Stimulated activated naive CD8-positive, alpha-beta T cell treated with anti-CD3 and anti-CD28 coated beads, Interleukin-15, Interleukin-2, amounts not matched to agents 100 ng/mL and 50 ng/mL, for 24 hours (primary cell): Measurements from ENCODE around the gene C10orf53.
"Not testable (repeated sequence)": the region's sequence is repeated elsewhere in the genome, so short reads cannot be mapped to it uniquely, and the experiment has no call there.

ENCODE experiments used
- H3K27ac Mint-ChIP-seq: one replicate; pipeline ENCODE4 v1.8.0; 2021; ENCODE audit warnings: mild to moderate bottlenecking, mixed read lengths
- H3K27me3 Mint-ChIP-seq: one replicate; pipeline ENCODE4 v1.8.0; 2021; ENCODE audit warnings: mixed read lengths
- H3K36me3 Mint-ChIP-seq: one replicate; pipeline ENCODE4 v1.8.0; 2021; ENCODE audit warnings: low read depth, mixed read lengths
- H3K4me1 Mint-ChIP-seq: one replicate; pipeline ENCODE4 v1.8.0; 2021; ENCODE audit warnings: low read depth, mixed read lengths
- H3K4me3 Mint-ChIP-seq: one replicate; pipeline ENCODE4 v1.8.0; 2021; ENCODE audit warnings: mild to moderate bottlenecking, mixed read lengths
- H3K9me3 Mint-ChIP-seq: one replicate; pipeline ENCODE4 v1.8.0; 2021; ENCODE audit warnings: mixed read lengths

C10orf53 gene

GRCh38 chr10:49663596-49663995 lies 15.9 kb upstream of the C10orf53 start:
- Mint-ChIP-seq H3K36me3 (no peaks in the 10 kb centered on the region), H3K4me3 (no peak overlapping the region), H3K27ac (no peak overlapping the region), H3K9me3 (peaks cover 8% of the 10 kb centered on the region), H3K27me3 (peaks cover 9% of the 10 kb centered on the region), H3K4me1 (no peaks in the 10 kb centered on the region)

DNA sequence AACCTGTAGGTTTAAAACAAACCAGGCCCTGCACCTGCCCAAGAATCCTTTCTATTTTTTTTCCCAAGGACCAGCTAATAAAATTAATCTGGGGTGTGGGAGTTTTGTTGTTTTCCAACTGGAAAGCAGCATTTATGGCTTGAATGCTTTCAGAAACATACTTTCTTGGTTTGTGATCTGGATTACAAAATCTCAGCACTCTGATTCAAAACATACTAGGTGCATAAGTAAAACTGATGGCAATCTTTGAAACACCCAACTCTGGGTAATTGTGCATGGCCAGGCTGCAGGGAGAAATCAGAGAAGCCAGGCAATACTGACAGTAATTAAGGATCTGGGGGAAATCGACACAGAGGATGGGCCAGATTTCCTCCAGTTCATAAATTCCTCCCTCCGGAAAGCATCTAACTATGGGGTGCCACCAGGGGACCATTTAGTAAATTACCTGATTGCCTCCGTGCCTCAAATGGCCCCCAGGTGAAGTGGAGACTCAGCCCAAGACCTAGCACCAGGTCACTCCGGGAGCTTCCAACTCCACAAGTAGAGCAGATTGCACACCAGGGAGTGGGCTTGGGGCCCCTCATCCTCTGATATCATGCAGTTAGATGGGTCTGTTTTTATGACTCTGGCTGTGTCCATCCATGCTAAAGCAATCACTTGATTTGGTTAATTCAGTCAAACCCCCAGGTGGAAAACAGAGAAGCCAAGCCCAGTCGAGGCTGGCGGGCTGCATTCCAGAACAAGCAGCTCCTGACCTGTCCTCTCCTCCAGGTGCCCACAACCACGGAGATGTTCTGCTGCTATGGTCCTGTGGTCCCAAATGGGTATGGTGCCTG lies 15.2 kb upstream of the C10orf53 start:
- H3K27ac Mint-ChIP-seq, result no peak overlapping the region
- no peak overlapping the region for H3K4me3 Mint-ChIP-seq
- peaks cover 2% of the 10 kb centered on the region for H3K9me3 Mint-ChIP-seq
- no peaks in the 10 kb centered on the region for H3K4me1 Mint-ChIP-seq
- H3K27me3 Mint-ChIP-seq, result peaks cover 9% of the 10 kb centered on the region
- H3K36me3 Mint-ChIP-seq, result no peaks in the 10 kb centered on the region

DNA sequence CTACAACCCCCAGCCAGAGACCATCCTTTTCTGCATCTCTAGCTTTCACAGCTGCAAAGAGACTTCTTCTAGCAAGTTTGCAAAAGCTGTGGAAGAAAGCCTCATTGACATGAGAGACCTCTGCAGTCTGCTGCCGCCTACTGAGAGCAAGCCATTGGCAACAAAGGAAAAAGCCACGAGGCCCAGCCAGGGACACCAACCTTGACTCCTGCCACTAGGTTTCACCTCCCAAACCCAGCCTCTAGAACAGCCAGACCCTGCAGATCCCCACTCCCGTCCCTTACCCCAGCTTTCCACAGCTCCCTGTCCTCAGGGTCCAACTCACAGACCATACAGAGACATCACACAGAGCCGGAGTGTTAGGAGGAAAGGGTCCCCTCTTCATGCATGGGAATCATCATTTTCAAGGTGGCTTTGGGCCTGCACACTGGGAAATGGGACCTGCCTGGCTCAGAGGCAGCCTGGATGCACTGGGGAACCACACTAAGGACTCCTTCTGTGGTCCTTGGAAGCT lies 14.6 kb upstream of the C10orf53 start:
- Mint-ChIP-seq H3K27me3 (peaks cover 10% of the 10 kb centered on the region), H3K4me1 (no peaks in the 10 kb centered on the region), H3K36me3 (no peaks in the 10 kb centered on the region), H3K27ac (no peak overlapping the region), H3K4me3 (no peak overlapping the region), H3K9me3 (no peaks in the 10 kb centered on the region)

DNA sequence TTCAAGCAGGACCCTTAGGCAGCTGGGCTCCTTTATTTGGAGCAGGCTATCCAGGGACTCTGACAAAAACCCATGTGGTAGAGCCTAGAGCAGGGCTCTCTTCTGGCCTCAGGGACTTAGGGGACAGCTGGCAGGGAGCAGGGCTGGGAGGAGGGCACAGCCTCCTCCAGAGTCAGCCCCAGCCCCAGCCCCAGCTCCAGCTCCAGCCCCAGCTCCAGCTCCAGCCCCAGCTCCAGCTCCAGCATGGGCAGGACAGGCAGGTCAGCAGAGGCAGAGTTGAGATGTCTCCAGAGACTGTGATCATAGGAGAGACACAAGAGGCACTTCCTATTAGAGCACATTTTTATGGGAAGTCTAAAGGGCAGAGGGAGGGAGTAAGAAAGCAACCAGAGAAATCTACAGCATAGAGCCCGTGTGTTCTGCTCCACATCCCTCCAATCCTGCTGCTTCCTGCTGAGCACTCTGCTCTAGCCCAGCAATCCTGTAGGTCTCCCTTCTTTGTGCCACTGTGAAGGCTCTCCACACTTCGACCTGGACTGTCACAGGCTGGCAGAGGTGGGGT lies 13.3 kb upstream of the C10orf53 start:
- Mint-ChIP-seq H3K36me3 (no peaks in the 10 kb centered on the region), H3K27ac (no peak overlapping the region), H3K4me3 (no peak overlapping the region), H3K4me1 (no peaks in the 10 kb centered on the region), H3K27me3 (peaks cover 22% of the 10 kb centered on the region), H3K9me3 (no peaks in the 10 kb centered on the region)

DNA sequence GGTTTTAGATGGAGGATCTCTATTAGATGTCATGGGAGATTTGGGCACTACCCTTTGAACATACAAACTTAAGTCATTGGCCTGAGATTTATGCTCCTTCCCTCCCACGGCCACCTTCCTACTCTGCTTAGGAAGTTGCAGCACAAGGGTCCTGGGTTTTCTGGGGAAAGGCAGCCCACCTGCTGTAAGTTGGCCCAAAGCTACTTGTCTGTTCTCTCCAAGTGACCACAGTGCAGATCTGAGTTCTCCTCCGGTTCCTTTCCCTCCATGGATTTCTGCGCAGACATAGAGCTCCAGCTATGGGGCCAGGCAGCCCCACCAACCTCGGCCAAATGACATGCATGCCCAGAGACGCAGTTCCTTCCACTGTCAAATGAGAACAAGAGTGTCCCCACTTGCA lies 12.8 kb upstream of the C10orf53 start:
- Mint-ChIP-seq H3K9me3 (no peaks in the 10 kb centered on the region), H3K36me3 (no peaks in the 10 kb centered on the region), H3K4me3 (no peak overlapping the region)

DNA sequence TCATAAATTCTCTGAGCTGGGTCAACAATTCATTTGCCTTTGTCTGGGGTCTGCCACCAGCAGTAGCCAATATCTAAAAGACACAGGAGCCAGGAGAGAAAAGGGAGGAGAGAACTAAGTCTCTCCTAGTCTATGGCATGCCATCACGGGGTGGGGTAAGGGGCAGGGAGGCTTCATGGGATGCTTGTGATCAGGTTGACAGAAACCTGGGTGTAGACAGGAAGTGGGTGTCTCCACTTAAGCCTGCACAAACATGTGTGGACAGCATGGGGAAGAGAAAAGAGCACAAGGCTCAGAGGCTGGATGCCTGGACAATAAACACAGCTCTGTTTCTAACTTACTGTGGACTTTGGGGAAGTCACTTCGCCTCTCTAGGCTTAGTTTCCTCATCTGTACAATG lies 11.5 kb upstream of the C10orf53 start:
- peaks cover 30% of the 10 kb centered on the region for H3K27me3 Mint-ChIP-seq
- no peaks in the 10 kb centered on the region for H3K36me3 Mint-ChIP-seq
- H3K4me1 Mint-ChIP-seq, result no peaks in the 10 kb centered on the region
- H3K9me3 Mint-ChIP-seq, result no peaks in the 10 kb centered on the region
- no peak overlapping the region for H3K4me3 Mint-ChIP-seq
- H3K27ac Mint-ChIP-seq, result no peak overlapping the region

More for the DNA sequence above, 12.8 kb upstream of the C10orf53 start:
- Mint-ChIP-seq H3K27ac (no peak overlapping the region), H3K4me1 (no peaks in the 10 kb centered on the region), H3K27me3 (peaks cover 25% of the 10 kb centered on the region)

- Mint-ChIP-seq H3K36me3 (no peaks in the 10 kb centered on the region), H3K9me3 (peaks cover 4% of the 10 kb centered on the region), H3K27me3 (peaks cover 37% of the 10 kb centered on the region), H3K4me1 (no peaks in the 10 kb centered on the region), H3K27ac (no peak overlapping the region), H3K4me3 (no peak overlapping the region)
Measured at GRCh38 chr10:49668684-49669083, 10.8 kb upstream of the C10orf53 start.

- H3K27me3 Mint-ChIP-seq, result peaks cover 66% of the 10 kb centered on the region
- H3K4me3 Mint-ChIP-seq, result no peak overlapping the region
Measured at GRCh38 chr10:49678827-49679479, 498 bp upstream of the C10orf53 start.

GRCh38 chr10:49682449-49682848 lies 3.0 kb downstream of the C10orf53 start:
- peaks cover 30% of the 10 kb centered on the region for H3K9me3 Mint-ChIP-seq
- not testable (repeated sequence) for H3K27ac Mint-ChIP-seq, H3K36me3 Mint-ChIP-seq, H3K4me3 Mint-ChIP-seq, H3K4me1 Mint-ChIP-seq
- peaks cover 47% of the 10 kb centered on the region for H3K27me3 Mint-ChIP-seq

More at GRCh38 chr10:49678827-49679479, 498 bp upstream of the C10orf53 start:
- Mint-ChIP-seq H3K36me3 (no peaks in the 10 kb centered on the region), H3K4me1 (no peaks in the 10 kb centered on the region), H3K27ac (no peak overlapping the region), H3K9me3 (peaks cover 31% of the 10 kb centered on the region)

GRCh38 chr10:49682879-49683278 lies 3.4 kb downstream of the C10orf53 start:
- no peak overlapping the region for H3K27ac Mint-ChIP-seq
- no peaks in the 10 kb centered on the region for H3K4me1 Mint-ChIP-seq
- H3K9me3 Mint-ChIP-seq, result peaks cover 25% of the 10 kb centered on the region
- no peak overlapping the region for H3K4me3 Mint-ChIP-seq
- H3K27me3 Mint-ChIP-seq, result peaks cover 47% of the 10 kb centered on the region
- H3K36me3 Mint-ChIP-seq, result no peaks in the 10 kb centered on the region

DNA sequence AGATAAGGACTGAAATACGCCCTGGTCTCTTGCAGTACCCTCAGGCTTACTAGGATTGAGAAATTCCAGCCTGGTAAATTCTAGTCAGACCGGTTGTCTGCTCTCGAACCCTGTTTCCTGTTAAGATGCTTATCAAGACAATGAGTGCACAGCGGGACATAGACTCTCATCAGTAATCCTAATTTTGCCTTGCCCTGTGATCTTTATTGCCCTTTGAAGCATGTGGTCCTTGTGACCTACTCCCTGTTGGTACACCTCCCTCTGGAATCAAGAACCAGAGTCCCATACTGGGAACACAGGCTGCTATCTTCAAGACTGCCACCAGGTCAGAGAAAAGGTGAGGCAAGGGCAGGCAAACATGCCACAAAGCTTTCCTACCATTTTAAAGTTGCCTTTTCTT lies 7.2 kb downstream of the C10orf53 start:
- Mint-ChIP-seq H3K27me3 (peaks cover 55% of the 10 kb centered on the region), H3K27ac (no peak overlapping the region), H3K36me3 (no peaks in the 10 kb centered on the region), H3K4me3 (no peak overlapping the region), H3K9me3 (peaks cover 8% of the 10 kb centered on the region), H3K4me1 (no peaks in the 10 kb centered on the region)

- peaks cover 65% of the 10 kb centered on the region for H3K27me3 Mint-ChIP-seq
Measured at GRCh38 chr10:49688261-49688846, 8.9 kb downstream of the C10orf53 start.

GRCh38 chr10:49688920-49689319 lies 9.5 kb downstream of the C10orf53 start:
- Mint-ChIP-seq H3K36me3 (no peaks in the 10 kb centered on the region), H3K27ac (no peak overlapping the region), H3K9me3 (peaks cover 4% of the 10 kb centered on the region), H3K4me1 (no peaks in the 10 kb centered on the region), H3K4me3 (no peak overlapping the region), H3K27me3 (peaks cover 71% of the 10 kb centered on the region)

More at GRCh38 chr10:49688261-49688846, 8.9 kb downstream of the C10orf53 start:
- Mint-ChIP-seq H3K4me3 (no peak overlapping the region), H3K4me1 (no peaks in the 10 kb centered on the region), H3K27ac (no peak overlapping the region), H3K9me3 (peaks cover 5% of the 10 kb centered on the region), H3K36me3 (no peaks in the 10 kb centered on the region)

DNA sequence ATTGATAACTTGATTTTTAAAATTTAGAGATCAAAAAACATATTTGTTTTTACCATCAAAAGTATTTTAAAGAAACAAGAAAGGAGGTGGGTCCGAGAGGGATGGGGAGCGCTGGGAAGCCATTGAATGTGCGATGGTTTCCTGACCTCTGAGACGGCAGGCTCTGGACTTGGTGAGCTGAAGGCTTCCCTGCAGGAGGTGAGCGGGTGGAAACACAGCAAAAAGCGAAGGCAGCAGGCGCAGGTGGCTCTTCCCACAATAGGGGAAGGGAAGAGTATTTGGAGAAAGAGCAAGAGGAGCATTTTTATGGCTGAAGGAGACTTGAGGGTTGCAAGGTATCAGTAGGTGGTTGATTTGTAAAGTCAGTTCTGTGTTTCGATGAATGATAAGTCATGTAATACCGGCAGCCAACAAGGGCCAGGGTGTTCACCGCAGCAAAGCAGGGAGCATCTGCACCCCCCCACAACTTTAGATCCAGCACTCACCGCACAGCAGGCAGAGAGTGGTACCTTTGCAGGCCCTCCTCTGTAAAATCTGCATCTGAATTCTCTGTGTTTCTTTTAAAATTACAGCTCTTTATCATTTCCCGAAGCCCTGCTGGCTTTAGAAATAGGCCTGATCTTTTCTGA lies 10.5 kb downstream of the C10orf53 start:
- H3K4me3 Mint-ChIP-seq, result no peak overlapping the region
- peaks cover 76% of the 10 kb centered on the region for H3K27me3 Mint-ChIP-seq
- no peaks in the 10 kb centered on the region for H3K36me3 Mint-ChIP-seq
- H3K9me3 Mint-ChIP-seq, result peaks cover 4% of the 10 kb centered on the region
- H3K27ac Mint-ChIP-seq, result no peak overlapping the region
- H3K4me1 Mint-ChIP-seq, result no peaks in the 10 kb centered on the region
